Peyer's patch (tissue), 4 donors: ENCODE results near the gene S1PR2.

Experiments
- CTCF ChIP-seq, 6 experiments: fragments of 450-650 bp in 4 of 6; fragments of 200-600 bp in 2 of 6; sonication (generic) in 1 of 6; IDR thresholded peaks; one replicate each; pipeline ENCODE4 v1.5.1; 2017 to 2019; ENCODE audit warnings: antibody characterized with exemption in 6 of 6, mild to moderate bottlenecking in 3 of 6, moderate library complexity in 1 of 6
- POLR2A ChIP-seq, 2 donors: fragments of 450-650 bp; IDR thresholded peaks; one replicate each; pipeline ENCODE4 v1.5.1; 2017; ENCODE audit warnings: antibody characterized with exemption in 2 of 2, mild to moderate bottlenecking in 2 of 2, moderate library complexity in 2 of 2

- TF ChIP-seq CTCF (IDR thresholded peaks at IDR 0.05) (no peak), POLR2A (IDR thresholded peaks at IDR 0.05) (no peak)
Measured at GRCh38 chr19:10228393-10228792, 2.7 kb downstream of the S1PR2 start.
